ACC112 (cell line): ENCODE measurements around the gene NR6A1.

Experiments
- H2AFZ ChIP-seq: fragments of 200-600 bp; sonication (generic); one replicate; pipeline ENCODE4 v1.6.0; 2017; ENCODE audit warnings: antibody characterized with exemption, low read length; ENCODE audit not compliant: unreplicated experiment
- H3K27ac ChIP-seq: fragments of 200-600 bp; sonication (generic); 2 replicates; pipeline ENCODE4 v1.5.1; 2014; ENCODE audit warnings: low read depth, mild to moderate bottlenecking, antibody characterized with exemption, low read length, moderate library complexity
- H3K27me3 ChIP-seq: fragments of 200-600 bp; sonication (generic); 2 replicates; pipeline ENCODE4 v1.6.1; 2014; ENCODE audit warnings: mild to moderate bottlenecking, antibody characterized with exemption, low read length, moderate library complexity, mixed read lengths; ENCODE audit not compliant: insufficient read depth
- H3K36me3 ChIP-seq: fragments of 200-600 bp; sonication (generic); 2 replicates; pipeline ENCODE4 v1.6.1; 2016; ENCODE audit warnings: mild to moderate bottlenecking, antibody characterized with exemption, low read length, moderate library complexity, mixed read lengths; ENCODE audit not compliant: insufficient read depth
- H3K4me1 ChIP-seq: fragments of 200-600 bp; sonication (generic); one replicate; pipeline ENCODE4 v1.6.1; 2016; ENCODE audit warnings: low read length, mixed read lengths; ENCODE audit not compliant: insufficient read depth, unreplicated experiment, control insufficient read depth
- H3K4me3 ChIP-seq: fragments of 200-600 bp; sonication (generic); 2 replicates; pipeline ENCODE4 v1.5.1; 2014; ENCODE audit warnings: mild to moderate bottlenecking, low read depth, low read length
- H3K79me2 ChIP-seq: fragments of 200-600 bp; sonication (generic); one replicate; pipeline ENCODE4 v1.6.0; 2016; ENCODE audit warnings: low read length; ENCODE audit not compliant: control insufficient read depth, unreplicated experiment, insufficient read depth

Gene NR6A1

DNA sequence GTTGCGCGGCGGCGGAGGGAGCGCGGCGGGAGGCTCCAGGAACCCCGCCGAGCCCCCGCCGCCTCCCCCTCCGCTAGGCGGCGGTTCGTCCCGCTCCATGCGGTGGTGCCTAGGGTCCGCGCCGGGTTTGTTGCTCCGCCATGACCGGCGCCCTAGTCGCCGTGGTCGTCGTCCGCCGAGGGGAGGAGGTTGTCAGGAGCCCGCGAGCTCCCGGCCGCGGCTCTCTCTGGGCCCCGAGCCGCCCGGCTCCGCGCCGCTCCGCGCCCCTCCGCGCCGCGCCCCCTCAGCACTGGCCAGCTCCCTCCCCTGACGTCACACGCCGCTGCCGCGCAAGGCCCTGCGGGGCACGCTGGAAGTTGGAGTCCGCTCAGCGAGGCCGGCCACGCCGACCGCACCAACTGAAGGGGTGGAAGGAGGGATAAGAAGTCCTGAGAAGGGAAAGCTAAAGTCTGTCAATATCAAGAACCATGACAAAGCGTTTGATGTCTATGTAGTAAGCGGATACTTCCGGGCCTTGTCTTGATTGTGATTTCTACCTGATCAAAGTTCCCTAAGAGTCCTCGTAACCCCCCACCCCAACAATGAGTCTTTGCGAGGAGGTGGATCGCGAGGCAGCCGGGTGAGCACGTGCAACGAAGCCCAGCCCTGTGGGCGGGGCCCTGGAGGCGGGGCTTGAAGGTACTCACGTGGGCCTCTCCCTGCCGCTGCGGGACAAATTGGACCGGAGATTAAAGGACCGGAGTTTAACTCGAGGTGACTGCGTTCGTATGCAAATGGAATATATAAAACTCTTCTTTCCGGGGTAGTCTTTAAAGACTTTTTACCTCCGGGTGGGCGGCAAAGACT lies at the start of gene NR6A1:
TSS of gene NR6A1 (minus strand) at position 291 of the 846 bp plus-strand sequence.
- no peaks in the 10 kb centered on the region for H3K79me2 ChIP-seq
- peak within 1 kb of the TSS; percentile 14; the same call in 1 of the 2 replicates for H3K27ac ChIP-seq
- peaks cover 58% of the 10 kb centered on the region for H3K27me3 ChIP-seq
- H3K4me3 ChIP-seq: peak within 1 kb of the TSS; percentile 82
- no peaks in the 10 kb centered on the region for H3K36me3 ChIP-seq
- peak within 1 kb of the TSS; percentile 89 for H2AFZ ChIP-seq
- H3K4me1 ChIP-seq: no peaks in the 10 kb centered on the region

DNA sequence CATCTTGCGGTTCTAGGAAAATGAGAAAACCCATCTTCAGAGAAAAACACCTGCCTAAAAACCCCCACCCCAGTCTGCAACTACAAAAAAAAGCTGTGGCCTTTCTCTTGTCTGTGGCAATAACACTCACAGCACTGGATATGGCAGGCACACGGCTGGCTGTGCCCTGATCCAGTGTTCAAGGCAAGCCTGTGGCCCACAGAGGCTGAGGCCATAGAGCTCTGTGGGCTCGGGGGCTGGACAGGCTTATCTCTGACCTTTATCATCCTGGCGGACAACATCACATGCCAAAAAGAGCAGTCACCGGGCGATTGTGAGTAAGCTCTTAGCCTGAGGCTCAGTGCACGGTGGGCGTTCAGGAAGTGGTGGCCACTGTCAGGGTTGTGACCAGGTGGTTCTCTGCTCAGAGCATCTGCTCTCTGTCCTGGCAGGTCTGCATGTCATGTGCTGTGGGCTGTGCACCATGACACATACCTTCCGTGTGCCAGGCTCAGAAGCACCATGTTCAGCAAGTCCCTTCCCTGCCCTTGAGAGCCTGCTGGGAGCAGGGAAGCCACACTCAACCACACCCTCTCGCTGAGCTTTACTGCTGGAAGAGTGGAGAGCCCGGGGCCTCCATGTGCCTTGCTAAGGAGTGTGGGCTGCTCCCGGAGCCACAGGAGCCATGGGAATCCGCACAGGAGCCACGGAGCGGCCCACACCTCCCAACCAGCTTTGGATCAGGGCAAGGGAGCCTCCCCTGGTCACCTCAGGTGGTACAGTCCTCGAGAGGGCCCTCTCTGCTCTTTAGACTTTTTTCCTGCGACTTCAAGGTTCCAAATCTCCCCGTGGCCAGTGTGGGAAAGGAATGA lies 47.5 kb upstream of the NR6A1 start:
- Histone ChIP-seq H3K27me3 (no peaks in the 10 kb centered on the region), H3K4me3 (no peak overlapping the region), H3K36me3 (no peaks in the 10 kb centered on the region), H2AFZ (no peak overlapping the region), H3K27ac (no peak overlapping the region), H3K79me2 (no peaks in the 10 kb centered on the region), H3K4me1 (no peaks in the 10 kb centered on the region)

DNA sequence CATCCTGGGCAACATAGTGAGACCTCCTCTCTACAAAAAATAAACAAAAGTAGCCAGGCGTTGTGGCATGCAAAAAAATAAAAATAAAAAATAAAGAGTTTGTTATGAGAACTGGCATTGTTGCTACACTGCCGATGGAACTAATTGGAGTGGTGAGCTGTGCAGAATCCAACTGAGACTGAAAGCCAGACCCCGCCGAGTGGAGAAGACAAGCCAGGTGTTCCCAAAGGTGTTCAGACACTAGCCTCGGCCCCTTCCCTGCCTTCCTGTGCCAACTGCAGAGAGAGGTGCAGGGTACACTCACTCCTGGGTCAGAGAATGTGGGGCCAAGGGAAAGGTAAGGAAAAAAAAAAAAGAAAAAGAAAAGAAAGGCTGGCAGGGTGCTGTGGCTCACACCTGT lies 44.5 kb upstream of the NR6A1 start:
- Histone ChIP-seq H3K36me3 (no peaks in the 10 kb centered on the region), H3K27me3 (no peaks in the 10 kb centered on the region), H3K4me1 (peaks cover 20% of the 10 kb centered on the region), H2AFZ (no peak overlapping the region), H3K4me3 (no peak overlapping the region), H3K79me2 (no peaks in the 10 kb centered on the region), H3K27ac (no peak overlapping the region)

DNA sequence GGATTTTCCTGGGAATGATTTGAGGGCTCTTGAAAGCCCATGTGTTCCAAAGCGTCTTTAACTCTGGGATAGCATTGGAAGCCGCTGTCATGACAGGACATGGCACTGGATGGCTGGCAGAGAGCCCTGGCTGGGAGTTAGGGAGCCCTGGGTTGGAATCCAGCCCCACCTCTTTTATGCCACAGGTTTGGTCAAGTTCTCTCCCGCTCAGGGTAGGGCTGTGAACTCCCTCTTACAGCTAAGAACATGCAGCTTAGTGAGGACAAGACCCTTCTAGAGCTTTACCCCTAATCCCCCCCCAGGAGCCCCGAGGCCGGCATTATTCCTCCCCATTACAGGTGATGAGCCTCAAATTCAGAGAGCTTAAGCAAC lies 43.0 kb upstream of the NR6A1 start:
- Histone ChIP-seq H3K79me2 (no peaks in the 10 kb centered on the region), H2AFZ (no peak overlapping the region), H3K27me3 (no peaks in the 10 kb centered on the region), H3K27ac (no peak overlapping the region), H3K4me3 (no peak overlapping the region), H3K4me1 (peaks cover 21% of the 10 kb centered on the region), H3K36me3 (no peaks in the 10 kb centered on the region)

DNA sequence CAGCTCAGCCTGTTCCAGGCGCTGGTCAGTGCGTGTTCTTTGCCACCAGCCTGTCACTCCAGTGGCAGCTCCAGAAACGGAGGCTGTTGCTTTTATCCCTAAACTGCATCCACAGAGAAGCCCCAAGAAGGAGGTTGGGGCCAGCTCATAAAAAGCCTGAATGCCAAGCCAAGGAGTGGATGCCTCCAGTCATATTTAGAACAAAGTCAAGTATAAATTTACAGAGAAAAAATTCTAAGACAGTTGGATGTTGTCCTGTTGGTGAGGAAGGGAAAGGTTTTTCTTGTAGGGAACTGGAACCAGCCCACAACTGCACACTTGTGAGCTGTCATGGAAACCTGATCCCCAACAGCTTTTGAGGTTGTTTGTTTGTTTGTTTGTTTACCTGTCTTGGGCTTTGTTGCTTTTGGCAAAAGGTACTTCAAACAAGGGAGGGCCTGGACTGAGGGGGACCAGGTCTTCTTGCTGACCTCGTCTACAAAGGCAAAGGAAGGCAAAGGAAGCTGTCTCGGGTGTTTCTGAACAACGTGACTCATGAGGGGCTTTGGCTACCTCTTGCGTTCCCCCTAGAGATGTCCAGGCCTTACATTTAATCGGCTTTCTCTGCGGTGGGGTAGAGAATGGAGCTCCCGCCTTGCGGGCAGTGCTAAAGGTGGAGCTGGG lies 42.5 kb upstream of the NR6A1 start:
- Histone ChIP-seq H3K4me1 (peaks cover 21% of the 10 kb centered on the region), H3K79me2 (no peaks in the 10 kb centered on the region), H2AFZ (no peak overlapping the region), H3K36me3 (no peaks in the 10 kb centered on the region), H3K27ac (no peak overlapping the region), H3K27me3 (no peaks in the 10 kb centered on the region), H3K4me3 (no peak overlapping the region)

DNA sequence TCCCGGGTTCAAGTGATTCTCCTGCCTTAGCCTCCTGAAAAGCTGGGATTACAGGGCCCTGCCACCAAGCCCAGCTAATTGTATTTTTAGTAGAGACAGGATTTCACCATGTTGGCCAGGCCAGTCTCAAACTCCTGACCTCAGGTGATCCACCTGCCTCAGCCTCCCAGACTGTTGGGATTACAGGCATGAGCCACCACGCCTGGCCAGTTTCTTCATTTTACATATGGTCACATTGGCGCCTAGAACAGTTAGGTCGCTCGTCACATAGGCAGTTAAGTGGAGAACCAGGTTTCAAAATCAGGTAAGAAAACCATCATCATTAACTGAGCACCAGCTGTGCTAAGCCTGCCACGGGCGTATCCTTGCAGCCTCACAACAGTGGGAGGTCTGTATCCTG lies 41.9 kb upstream of the NR6A1 start:
- no peak overlapping the region for H3K4me3 ChIP-seq
- no peaks in the 10 kb centered on the region for H3K79me2 ChIP-seq
- no peak overlapping the region for H3K27ac ChIP-seq
- H2AFZ ChIP-seq: no peak overlapping the region
- no peaks in the 10 kb centered on the region for H3K36me3 ChIP-seq
- H3K27me3 ChIP-seq: no peaks in the 10 kb centered on the region
- H3K4me1 ChIP-seq: peaks cover 21% of the 10 kb centered on the region

DNA sequence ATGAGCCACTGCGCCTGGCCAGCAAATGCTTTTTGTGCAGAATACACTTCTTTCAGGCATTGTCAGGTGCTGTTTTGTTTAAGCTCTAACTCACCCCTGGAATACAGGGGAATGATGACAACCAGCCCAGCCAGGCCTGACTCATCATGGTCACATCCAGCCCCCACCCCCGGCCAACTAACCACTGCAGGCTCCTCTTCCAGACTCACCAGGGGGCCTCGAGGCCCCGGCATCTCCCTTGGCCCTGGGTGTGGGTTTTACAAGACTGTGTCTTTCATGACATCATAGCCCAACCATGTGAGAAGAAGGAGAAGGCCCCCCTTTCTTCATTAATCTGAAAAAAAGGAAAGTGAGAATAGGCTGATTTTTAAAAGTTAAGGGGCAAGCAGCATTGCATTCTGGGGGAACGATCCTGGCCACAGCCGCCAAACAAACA lies 41.3 kb upstream of the NR6A1 start:
- Histone ChIP-seq H3K27me3 (no peaks in the 10 kb centered on the region), H3K4me1 (peaks cover 21% of the 10 kb centered on the region), H3K36me3 (no peaks in the 10 kb centered on the region), H3K4me3 (no peak overlapping the region), H2AFZ (no peak overlapping the region), H3K79me2 (no peaks in the 10 kb centered on the region), H3K27ac (no peak overlapping the region)

DNA sequence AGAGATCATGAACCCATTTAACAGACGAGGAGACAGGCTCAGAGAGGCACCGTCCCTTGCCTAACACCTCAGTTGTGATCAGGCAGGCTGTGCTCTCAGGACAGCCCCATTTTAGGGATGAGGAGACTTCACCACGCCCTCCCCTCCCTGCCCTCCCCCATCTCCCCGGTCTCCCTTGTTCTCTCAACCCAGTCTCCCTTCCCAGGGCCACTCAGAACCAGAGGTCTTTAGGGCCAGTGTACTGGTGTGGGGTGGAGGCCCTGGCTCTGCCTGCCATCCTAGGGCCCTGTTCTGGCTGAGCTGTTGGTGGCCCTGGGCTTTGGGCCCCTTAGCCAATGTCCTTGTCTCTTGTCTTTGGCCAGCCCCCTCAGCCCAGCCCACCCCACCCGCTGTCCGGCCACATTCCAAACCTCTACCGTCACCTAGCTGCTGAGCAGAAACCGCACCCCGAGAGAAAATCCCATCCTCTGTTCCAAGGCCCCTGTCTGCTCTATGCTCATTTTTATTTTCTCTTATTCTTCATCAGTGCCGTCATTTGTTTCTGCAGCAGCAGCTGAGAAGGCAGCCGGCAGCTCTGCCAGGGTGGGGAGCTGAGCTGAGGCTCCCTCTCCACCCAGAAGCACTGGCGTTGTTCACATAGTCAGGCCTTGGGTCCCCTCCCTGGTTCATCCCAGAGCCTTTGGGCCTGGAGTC lies 39.7 kb upstream of the NR6A1 start:
- peaks cover 21% of the 10 kb centered on the region for H3K4me1 ChIP-seq
- no peaks in the 10 kb centered on the region for H3K27me3 ChIP-seq
- no peak overlapping the region for H2AFZ ChIP-seq
- H3K4me3 ChIP-seq: no peak overlapping the region
- no peak overlapping the region for H3K27ac ChIP-seq
- H3K36me3 ChIP-seq: no peaks in the 10 kb centered on the region
- H3K79me2 ChIP-seq: no peaks in the 10 kb centered on the region

DNA sequence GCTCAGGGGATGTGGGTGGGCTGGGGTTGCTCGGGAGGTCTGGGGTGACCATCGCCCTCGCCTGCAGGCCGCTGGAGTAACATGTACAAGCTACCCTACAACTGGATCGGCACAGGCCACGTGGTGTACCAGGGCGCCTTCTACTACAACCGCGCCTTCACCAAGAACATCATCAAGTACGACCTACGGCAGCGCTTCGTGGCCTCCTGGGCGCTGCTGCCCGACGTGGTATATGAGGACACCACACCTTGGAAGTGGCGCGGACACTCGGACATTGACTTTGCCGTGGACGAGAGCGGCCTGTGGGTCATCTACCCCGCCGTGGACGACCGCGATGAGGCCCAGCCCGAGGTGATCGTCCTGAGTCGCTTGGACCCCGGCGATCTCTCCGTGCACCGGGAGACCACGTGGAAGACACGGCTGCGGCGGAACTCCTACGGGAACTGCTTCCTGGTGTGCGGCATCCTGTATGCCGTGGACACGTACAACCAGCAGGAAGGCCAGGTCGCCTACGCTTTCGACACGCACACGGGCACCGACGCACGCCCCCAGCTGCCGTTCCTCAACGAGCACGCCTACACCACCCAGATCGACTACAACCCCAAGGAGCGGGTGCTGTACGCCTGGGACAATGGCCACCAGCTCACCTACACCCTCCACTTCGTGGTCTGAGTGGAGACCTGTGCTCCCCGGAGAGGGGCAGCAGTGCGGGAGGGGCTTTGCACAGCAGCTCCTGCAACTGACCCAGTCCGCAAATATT lies 38.8 kb upstream of the NR6A1 start:
- no peak overlapping the region for H3K27ac ChIP-seq

More for the DNA sequence above, 38.8 kb upstream of the NR6A1 start:
- no peaks in the 10 kb centered on the region for H3K27me3 ChIP-seq
- H3K79me2 ChIP-seq: no peaks in the 10 kb centered on the region
- peaks cover 21% of the 10 kb centered on the region for H3K4me1 ChIP-seq
- H2AFZ ChIP-seq: no peak overlapping the region
- no peak overlapping the region for H3K4me3 ChIP-seq
- H3K36me3 ChIP-seq: no peaks in the 10 kb centered on the region
